NCI-H446 (cell line): ENCODE results near the gene FOXO3.
A peak's percentile ranks its signal among the peaks of the same experiment; 100 is the strongest.

Source experiments
- DNase-seq, 2 experiments: peaks; one replicate each; lab custom pipeline; 2025; lab: John Stamatoyannopoulos, UW

The FOXO3 gene

GRCh38 chr6:108594640-108595039, 33.9 kb downstream of the FOXO3 start:
- no peak for DNase-seq

GRCh38 chr6:108596956-108597355, 36.2 kb downstream of the FOXO3 start:
- DNase-seq, result no peak

- DNase-seq, result no peak
These were observed 37.0 kb downstream of the FOXO3 start for GRCh38 chr6:108597572-108598304.

GRCh38 chr6:108598305-108598863, 37.7 kb downstream of the FOXO3 start:
- DNase-seq, result no peak

DNA sequence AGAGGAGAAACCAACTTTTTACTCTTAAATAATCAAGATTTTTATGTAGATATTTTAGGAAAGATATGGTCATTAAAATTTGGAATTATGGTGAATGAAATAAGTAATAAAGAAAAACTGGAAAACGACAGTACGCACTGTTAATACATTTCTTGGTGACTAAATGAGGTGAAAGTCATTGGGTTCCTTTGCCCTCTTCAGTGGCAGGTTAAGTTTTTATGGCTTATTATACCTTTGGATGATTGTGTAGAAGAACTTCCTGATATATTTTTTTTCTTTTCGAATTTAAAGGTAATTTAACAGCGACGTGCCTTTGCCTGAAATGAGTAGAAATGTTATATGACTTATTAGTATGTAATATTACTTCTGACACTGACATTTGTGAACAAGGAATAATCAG, 43.4 kb downstream of the FOXO3 start:
- no peak for DNase-seq

- DNase-seq, result no peak
These were observed 45.6 kb downstream of the FOXO3 start for GRCh38 chr6:108606250-108606690.

DNA sequence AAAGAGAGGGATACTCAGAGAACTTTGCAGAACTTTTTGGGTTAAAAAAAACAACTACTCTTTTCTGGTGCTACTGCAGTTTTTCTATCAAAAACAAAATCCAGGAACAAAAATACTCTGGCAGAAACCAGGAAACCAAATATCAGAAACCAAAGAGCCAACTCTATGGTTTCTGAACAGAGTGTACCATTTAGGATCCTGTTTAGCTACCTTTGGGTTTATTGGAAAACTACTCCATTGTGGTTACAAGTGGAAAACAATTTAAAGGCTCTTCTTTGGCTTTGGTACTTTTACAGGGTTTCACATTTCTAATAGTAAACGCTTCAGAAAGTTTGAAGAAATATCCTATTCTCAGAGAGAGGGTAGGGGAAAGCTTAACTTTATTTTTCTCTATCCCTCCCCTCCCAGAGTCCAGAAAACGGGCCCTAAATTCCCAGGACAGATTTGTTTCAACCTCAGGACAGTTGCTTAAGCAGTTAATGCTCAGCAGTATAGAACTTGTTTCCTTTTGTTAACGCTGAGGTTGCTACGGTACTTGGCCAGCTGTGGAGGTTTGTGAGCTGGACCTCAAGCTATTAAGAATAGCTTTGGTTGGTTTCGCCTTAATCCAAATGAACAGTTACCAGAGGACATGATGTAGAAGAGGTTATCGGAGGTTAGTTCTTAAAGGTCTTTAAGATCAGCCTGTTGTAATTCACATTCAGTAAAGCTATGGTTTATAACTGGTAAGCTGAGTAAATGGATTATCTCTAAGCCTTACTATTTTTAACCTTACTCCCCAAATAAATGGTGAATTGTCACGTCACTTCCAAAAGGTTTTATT, 47.9 kb downstream of the FOXO3 start:
- DNase-seq, result no peak

- DNase-seq, result no peak
These were observed 48.6 kb downstream of the FOXO3 start for GRCh38 chr6:108609276-108609769.

DNA sequence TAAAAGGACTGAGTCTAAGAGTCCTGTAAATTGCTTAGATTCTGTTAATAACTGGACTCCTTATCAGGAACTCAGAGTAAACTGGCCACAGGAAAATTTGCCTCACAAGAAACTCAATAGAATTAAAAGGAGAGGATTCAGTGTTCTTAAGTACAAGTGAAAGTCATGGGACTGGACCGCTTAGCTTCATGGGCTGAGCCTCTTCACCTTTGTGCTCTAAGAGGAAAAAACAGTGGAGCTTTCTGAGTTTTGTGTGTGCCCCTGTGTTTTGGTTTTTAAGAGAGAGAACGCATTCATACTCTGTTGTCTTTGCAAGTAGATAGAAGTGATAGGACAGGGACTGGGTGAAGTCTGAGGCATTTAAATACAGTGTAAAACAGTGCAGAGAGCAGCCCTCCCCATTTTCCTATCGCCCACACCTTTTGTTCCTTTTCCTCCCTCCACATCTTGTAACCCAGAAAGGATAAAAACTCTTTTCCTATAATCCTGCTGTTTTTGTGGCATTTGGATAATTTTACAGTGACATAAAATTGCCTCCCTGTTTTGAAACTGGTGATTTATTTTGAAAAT, 49.6 kb downstream of the FOXO3 start:
- no peak for DNase-seq

GRCh38 chr6:108610957-108611586, 50.4 kb downstream of the FOXO3 start:
- no peak for DNase-seq

- no peak for DNase-seq
These were observed 52.1 kb downstream of the FOXO3 start for GRCh38 chr6:108612852-108613251.

DNA sequence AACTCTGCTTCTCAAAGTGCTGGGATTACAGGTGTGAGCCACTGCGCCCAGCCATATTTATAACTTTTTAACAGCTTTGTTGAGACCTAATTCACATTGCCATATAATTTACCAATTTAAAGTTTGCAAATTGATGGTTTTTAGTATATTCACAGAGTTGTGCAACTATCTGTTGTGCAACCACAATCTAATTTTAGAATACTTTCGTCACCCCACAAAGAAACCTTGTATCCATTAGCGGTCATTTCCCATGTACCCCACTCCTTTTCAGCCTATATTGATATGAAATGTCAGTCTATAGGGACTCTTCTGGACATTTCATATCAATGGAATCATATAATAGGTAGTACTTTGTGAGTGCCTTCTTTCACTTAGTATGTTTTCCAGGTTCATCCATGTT, 55.8 kb downstream of the FOXO3 start:
- no peak for DNase-seq

DNA sequence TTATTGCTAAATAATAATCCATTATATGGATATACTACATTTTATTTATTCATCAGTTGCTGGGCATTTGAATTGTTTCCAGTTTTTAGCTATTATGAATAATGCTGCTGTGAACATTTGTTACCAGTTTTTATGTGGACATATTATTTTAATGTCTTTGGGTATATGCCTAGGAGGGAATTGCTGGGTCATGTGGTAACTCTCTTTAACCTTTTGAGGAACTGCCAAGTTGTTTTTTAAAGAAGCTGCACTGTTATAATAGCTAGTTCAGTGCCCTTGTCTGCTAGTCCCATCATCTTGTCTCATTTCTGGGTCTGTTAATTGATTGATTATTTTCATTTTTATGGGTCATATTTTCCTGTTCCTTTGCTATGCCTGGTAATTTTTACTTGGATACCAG, 56.3 kb downstream of the FOXO3 start:
- DNase-seq, result peak in 1 of 2 experiments; percentile 4

DNA sequence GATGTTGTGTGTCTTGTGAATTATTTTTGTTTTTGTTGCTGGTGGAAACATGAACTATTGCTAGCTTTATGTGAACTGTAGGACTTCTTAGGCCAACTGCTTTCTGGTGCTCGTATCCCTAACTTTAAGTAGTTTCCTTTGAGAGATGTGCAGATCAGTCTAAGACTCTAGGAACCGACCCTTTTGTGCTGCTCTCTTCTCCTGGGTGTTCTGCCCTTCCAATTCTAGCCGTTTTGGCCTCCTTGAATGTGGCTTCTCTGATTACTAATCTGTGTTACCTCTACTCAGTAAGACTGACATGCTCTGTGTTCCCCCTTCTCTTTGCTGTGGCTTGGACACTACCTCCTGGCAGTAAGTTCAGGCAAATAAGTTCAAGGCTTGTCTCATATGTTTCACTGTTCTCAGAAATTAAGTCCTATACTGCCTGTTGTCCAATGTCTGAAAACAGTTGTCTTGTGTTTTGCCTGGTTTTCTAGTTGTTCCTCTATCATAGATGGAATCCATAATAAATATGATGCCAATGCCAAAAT, 58.0 kb downstream of the FOXO3 start:
- DNase-seq, result no peak

DNA sequence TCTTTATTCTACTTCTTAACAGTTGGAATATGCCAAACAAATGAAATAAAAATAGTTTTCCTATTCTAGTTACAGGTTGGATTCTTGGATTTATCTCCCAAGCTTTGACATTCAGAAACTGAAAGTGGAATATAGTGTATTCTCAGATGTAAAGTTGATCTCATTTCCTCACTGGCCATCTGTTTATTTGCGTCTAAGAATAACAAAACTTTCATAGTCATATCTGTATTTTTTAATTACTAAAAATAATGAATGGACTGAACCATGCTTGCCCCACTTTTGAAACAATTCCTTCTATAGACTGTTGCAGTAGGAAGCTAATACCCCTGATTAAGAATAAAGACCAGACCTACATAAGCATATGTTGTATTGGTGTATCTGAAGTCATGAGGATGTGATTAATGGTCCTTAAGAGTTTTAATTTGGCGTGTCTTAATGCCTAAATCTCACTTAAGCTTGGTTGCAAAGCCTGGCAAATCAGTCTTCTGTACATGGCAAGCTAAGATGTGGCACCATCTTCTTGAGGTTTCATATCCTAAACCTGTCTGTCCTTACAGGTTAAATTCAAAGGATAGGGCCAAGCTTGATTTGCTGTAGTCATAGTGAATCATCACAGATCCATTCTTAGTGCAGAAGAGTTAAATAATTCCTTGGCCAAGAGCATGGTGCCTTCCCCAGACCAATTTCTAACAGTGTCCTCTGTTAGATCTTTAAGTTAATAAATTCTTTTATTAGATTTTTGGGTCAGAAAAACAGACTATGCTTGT, 58.9 kb downstream of the FOXO3 start:
- no peak for DNase-seq

DNA sequence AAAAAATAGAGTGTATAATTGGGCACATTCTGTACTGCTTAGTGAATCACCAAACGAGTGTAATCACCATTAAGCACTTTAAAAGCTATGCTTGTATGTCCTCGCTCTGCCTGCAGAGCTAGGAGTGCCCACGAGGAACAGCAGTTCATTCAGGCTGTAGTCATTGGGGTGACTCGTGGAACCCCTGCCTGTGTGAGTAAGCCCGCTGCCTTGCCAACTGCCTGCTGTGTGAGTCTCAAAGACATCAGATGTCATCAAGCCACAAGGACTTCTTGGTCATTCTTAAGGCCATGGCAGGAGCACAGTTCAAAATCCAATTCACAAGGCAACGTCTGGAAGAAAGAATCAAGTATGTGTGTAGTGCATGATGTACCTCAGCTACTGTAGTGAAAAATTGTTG, 60.4 kb downstream of the FOXO3 start:
- no peak for DNase-seq

- peak in 1 of 2 experiments; percentile 52 for DNase-seq
These were observed 62.1 kb downstream of the FOXO3 start for GRCh38 chr6:108622641-108623298.

- DNase-seq, result no peak
These were observed 63.3 kb downstream of the FOXO3 start for GRCh38 chr6:108623995-108624394.

DNA sequence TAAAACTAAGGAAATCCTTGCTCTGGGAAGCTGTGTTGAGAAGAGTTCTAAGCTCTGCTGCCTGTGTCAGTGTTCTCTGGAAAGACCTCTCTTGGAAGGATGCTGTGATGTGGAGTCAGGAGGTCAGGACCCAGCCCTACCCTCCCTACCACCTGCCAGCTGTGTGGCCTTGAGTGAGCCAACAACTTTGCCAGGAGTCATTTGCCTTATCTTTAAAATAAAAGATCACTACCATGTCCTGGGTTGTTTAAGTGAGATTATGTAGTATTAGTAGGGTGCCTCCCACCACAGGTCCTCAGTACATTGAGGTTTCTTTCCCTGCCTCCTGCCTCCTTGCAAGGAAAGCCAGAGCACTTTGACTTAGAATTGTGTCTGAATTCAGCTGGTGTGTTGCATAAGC, 64.9 kb downstream of the FOXO3 start:
- no peak for DNase-seq

- DNase-seq, result no peak
These were observed 66.1 kb downstream of the FOXO3 start for GRCh38 chr6:108626777-108627176.
